Natural killer cell (primary cell): Measurements from ENCODE around the gene CCDC93. TPM values are rescaled to one million over a fixed set of nuclear protein-coding genes. Genes with fewer than 3 reads are reported as not detected.

ENCODE experiments used
- ATAC-seq, 3 donors: fragments of 150-1000 bp in 2 of 3; fragments of 200-7000 bp in 1 of 3; cut with Tn5 transposase; 1 replicate in 1 of 3; 2 replicates in 2 of 3; pipeline ENCODE4 v1.10.0; 2021; ENCODE audit warnings: mild to moderate bottlenecking in 2 of 3, moderate library complexity in 2 of 3
- DNase-seq, 2 donors: peaks; one replicate each; pipeline versions ENCODE4 v3.0.0 to v3.0.0-alpha.2; 2013 to 2021; ENCODE audit warnings: mixed read lengths in 1 of 2
- H3K27ac ChIP-seq: one replicate; pipeline ENCODE4 v1.5.1; 2013; ENCODE audit warnings: mild to moderate bottlenecking, low read length
- H3K27me3 ChIP-seq: one replicate; pipeline ENCODE4 v1.6.1; 2013; ENCODE audit warnings: low read length; ENCODE audit not compliant: control insufficient read depth, insufficient read depth
- H3K36me3 ChIP-seq: one replicate; pipeline ENCODE4 v1.6.1; 2013; ENCODE audit warnings: low read length; ENCODE audit not compliant: control insufficient read depth, insufficient read depth
- H3K4me1 ChIP-seq: one replicate; pipeline ENCODE4 v1.6.1; 2013; ENCODE audit warnings: low read length; ENCODE audit not compliant: control insufficient read depth, insufficient read depth
- H3K4me3 ChIP-seq: one replicate; pipeline ENCODE4 v1.5.1; 2013; ENCODE audit warnings: low read length
- H3K9me3 ChIP-seq: one replicate; pipeline ENCODE4 v1.6.1; 2013; ENCODE audit warnings: low read length; ENCODE audit not compliant: control insufficient read depth, insufficient read depth
- H3K27ac Mint-ChIP-seq, 2 donors: one replicate each; pipeline ENCODE4 v1.8.0; 2022; ENCODE audit warnings: mild to moderate bottlenecking in 2 of 2, mixed read lengths in 2 of 2, moderate library complexity in 1 of 2
- H3K27me3 Mint-ChIP-seq, 2 donors: one replicate each; pipeline ENCODE4 v1.8.0; 2022; ENCODE audit warnings: low read depth in 2 of 2, mixed read lengths in 2 of 2
- H3K36me3 Mint-ChIP-seq: one replicate; pipeline ENCODE4 v1.8.0; 2022; ENCODE audit warnings: mixed read lengths
- H3K4me1 Mint-ChIP-seq, 2 donors: one replicate each; pipeline ENCODE4 v1.8.0; 2022; ENCODE audit warnings: mixed read lengths in 2 of 2
- H3K4me3 Mint-ChIP-seq: one replicate; pipeline ENCODE4 v1.8.0; 2022; ENCODE audit warnings: mild to moderate bottlenecking, moderate library complexity, mixed read lengths
- H3K9me3 Mint-ChIP-seq, 2 donors: one replicate each; pipeline ENCODE4 v1.8.0; 2022; ENCODE audit warnings: mixed read lengths in 2 of 2
- CTCF ChIP-seq: fragments of 200-600 bp; IDR thresholded peaks from one replicate; pipeline ENCODE4 v1.8.0; 2022; ENCODE audit warnings: antibody characterized with exemption
- WGBS: methylation state at CpG from one replicate; pipeline ENCODE4 v1.1.7; 2013; ENCODE audit warnings: missing lambda C conversion rate; ENCODE audit not compliant: insufficient coverage; 5-methylcytosine and 5-hydroxymethylcytosine counted together
- intact Hi-C: fragments of 100-400 bp; cut with micrococcal nuclease; formaldehyde crosslinking; loops from one replicate; pipeline ENCODE4 v1.14.2; 2022
- total RNA-seq, 4 donors: library from RNA; stranded (reverse); fragments of 120-200 nt in 1 of 4; gene quantifications; one replicate each; pipeline versions ENCODE4 v1.2.3 to v1.2.4, GENCODE V29; 2013 to 2022

Gene CCDC93
- total RNA-seq, 3 donors from 2014 or later (not counting 1 experiment from before 2014, with no cell fraction given): 58.6 to 68.6 (median 67.4) TPM

- no peak for TF ChIP-seq CTCF
- no peak overlapping the region for H3K4me3 ChIP-seq
- H3K27ac Mint-ChIP-seq: peak overlapping the region in 1 of 2 donors; percentile 8
Observed at GRCh38 chr2:117980783-117981676, 32.8 kb downstream of the CCDC93 start.

GRCh38 chr2:117979911-117980701 is 33.8 kb downstream of the CCDC93 start:
- 92% methylated on average over 5 of the region's 6 CpGs for WGBS
- Mint-ChIP-seq H3K9me3 (no peaks in the 10 kb centered on the region), H3K27ac (peak overlapping the region in 1 of 2 donors; percentile 8), H3K4me1 (peaks cover 12 to 26% of the 10 kb centered on the region in 2 donors), H3K27me3 (no peaks in the 10 kb centered on the region), H3K36me3 (peaks cover under 1% of the 10 kb centered on the region), H3K4me3 (no peak overlapping the region)
- no peak for ATAC-seq
- no peak for TF ChIP-seq CTCF
- H3K27me3 ChIP-seq: no peaks in the 10 kb centered on the region
- DNase-seq: no peak
- peaks cover 55% of the 10 kb centered on the region for H3K36me3 ChIP-seq
- no peak overlapping the region for H3K27ac ChIP-seq
- no peak overlapping the region for H3K4me3 ChIP-seq
- intact Hi-C loops: no loop called here
- no peaks in the 10 kb centered on the region for H3K4me1 ChIP-seq
- no peaks in the 10 kb centered on the region for H3K9me3 ChIP-seq

More at GRCh38 chr2:117980783-117981676, 32.8 kb downstream of the CCDC93 start:
- Histone ChIP-seq H3K36me3 (peaks cover 54% of the 10 kb centered on the region), H3K9me3 (no peaks in the 10 kb centered on the region), H3K4me1 (no peaks in the 10 kb centered on the region), H3K27me3 (no peaks in the 10 kb centered on the region), H3K27ac (no peak overlapping the region)
- H3K9me3 Mint-ChIP-seq: no peaks in the 10 kb centered on the region
- H3K36me3 Mint-ChIP-seq: no peaks in the 10 kb centered on the region
- WGBS: 94% methylated on average over 5 of the region's 5 CpGs
- H3K4me3 Mint-ChIP-seq: no peak overlapping the region
- H3K4me1 Mint-ChIP-seq: peaks cover 12 to 26% of the 10 kb centered on the region in 2 donors
- no peaks in the 10 kb centered on the region for H3K27me3 Mint-ChIP-seq
- intact Hi-C loops: no loop called here
- DNase-seq: no peak
- ATAC-seq: no peak

- DNase-seq (no peak), ATAC-seq (no peak)
- Mint-ChIP-seq H3K27ac (no peak overlapping the region), H3K36me3 (peaks cover 20% of the 10 kb centered on the region), H3K27me3 (no peaks in the 10 kb centered on the region), H3K9me3 (no peaks in the 10 kb centered on the region), H3K4me3 (no peak overlapping the region), H3K4me1 (peaks cover 0 to 17% of the 10 kb centered on the region in 2 donors)
- H3K9me3 ChIP-seq: no peaks in the 10 kb centered on the region
- no peak for TF ChIP-seq CTCF
- H3K4me3 ChIP-seq: no peak overlapping the region
- no peaks in the 10 kb centered on the region for H3K4me1 ChIP-seq
- H3K36me3 ChIP-seq: peaks cover 64% of the 10 kb centered on the region
- intact Hi-C loops: no loop called here
- H3K27ac ChIP-seq: no peak overlapping the region
- WGBS: 100% methylated on average over 1 of the region's 3 CpGs
- H3K27me3 ChIP-seq: no peaks in the 10 kb centered on the region
Observed at GRCh38 chr2:117977696-117978095, 36.2 kb downstream of the CCDC93 start.
